Measurements from ENCODE around the gene PCDHGC5. TPM values are rescaled to one million over a fixed set of nuclear protein-coding genes. Genes with fewer than 3 reads are reported as not detected.

PCDHGC5 gene
- total RNA-seq, 1 experiment from 2014 or later = 0.40 TPM

GRCh38 chr5:141489841-141490240 lies 960 bp downstream of the PCDHGC5 start:
- no TSS peak for BruUV-seq (replicated peaks)

GRCh38 chr5:141490271-141490670 lies 1.4 kb downstream of the PCDHGC5 start:
- ChIA-PET CTCF (no interaction called here), POLR2A (ENCODE audit: unreplicated experiment) (no interaction called here)
- ATAC-seq (no peak), DNase-seq (no peak)
- H2AFZ ChIP-seq (ENCODE audit: low read length) = no peak overlapping the region
- no peaks in the 10 kb centered on the region for H4K20me1 ChIP-seq (ENCODE audit: low read length)
- no TSS peak for BruUV-seq (replicated peaks)
- no peak overlapping the region for H3K4me3 ChIP-seq (ENCODE audit: low read length)
- peaks cover 15% of the 10 kb centered on the region; the same call in 1 of the 2 replicates for H3K4me1 ChIP-seq (ENCODE audit: insufficient read depth, low read length)
- H3K27ac ChIP-seq (ENCODE audit: low read length) = no peak overlapping the region
- no peaks in the 10 kb centered on the region for H3K9me2 ChIP-seq (replicated peaks; ENCODE audit: low read length)
- TF ChIP-seq EZH2phosphoT487 (IDR thresholded peaks at IDR 0.05; ENCODE audit: borderline replicate concordance, low read length) (no peak), CTCF (conservative IDR thresholded peaks at IDR 0.05; ENCODE audit: low read depth, low read length) (no peak), EZH2 (IDR thresholded peaks at IDR 0.05; ENCODE audit: low read length, unreplicated experiment) (no peak)
- H3K79me2 ChIP-seq (ENCODE audit: low read length) = no peaks in the 10 kb centered on the region
- intact Hi-C loops (cut with micrococcal nuclease) = no loop called here
- no peak overlapping the region for H3K9ac ChIP-seq (ENCODE audit: low read length)
- no peaks in the 10 kb centered on the region for H3K9me3 ChIP-seq (ENCODE audit: low read length)
- H3K27me3 ChIP-seq (ENCODE audit: low read length) = no peaks in the 10 kb centered on the region
- no peak overlapping the region for H3K4me2 ChIP-seq (ENCODE audit: low read length)
- no peaks in the 10 kb centered on the region for H3K36me3 ChIP-seq (ENCODE audit: low read depth, low read length)
- no peaks in the 10 kb centered on the region for H3F3A ChIP-seq (ENCODE audit: low read length, unreplicated experiment)

More at GRCh38 chr5:141489841-141490240, 960 bp downstream of the PCDHGC5 start:
- Histone ChIP-seq H3K27me3 (ENCODE audit: low read length) (no peaks in the 10 kb centered on the region), H4K20me1 (ENCODE audit: low read length) (no peaks in the 10 kb centered on the region), H3F3A (ENCODE audit: low read length, unreplicated experiment) (no peaks in the 10 kb centered on the region), H3K4me1 (ENCODE audit: insufficient read depth, low read length) (peaks cover 15% of the 10 kb centered on the region; the same call in 1 of the 2 replicates), H3K79me2 (ENCODE audit: low read length) (no peaks in the 10 kb centered on the region), H3K36me3 (ENCODE audit: low read depth, low read length) (no peaks in the 10 kb centered on the region), H3K4me2 (ENCODE audit: low read length) (peak overlapping the region; percentile 78; the same call in 1 of the 2 replicates), H3K9me2 (replicated peaks; ENCODE audit: low read length) (no peaks in the 10 kb centered on the region), H3K9me3 (ENCODE audit: low read length) (no peaks in the 10 kb centered on the region), H3K27ac (ENCODE audit: low read length) (no peak overlapping the region), H2AFZ (ENCODE audit: low read length) (no peak overlapping the region), H3K9ac (ENCODE audit: low read length) (no peak overlapping the region), H3K4me3 (ENCODE audit: low read length) (no peak overlapping the region)
- CTCF ChIA-PET = no interaction called here
- POLR2A ChIA-PET (ENCODE audit: unreplicated experiment) = no interaction called here
- TF ChIP-seq EZH2phosphoT487 (IDR thresholded peaks at IDR 0.05; ENCODE audit: borderline replicate concordance, low read length) = no peak
- TF ChIP-seq CTCF (conservative IDR thresholded peaks at IDR 0.05; ENCODE audit: low read depth, low read length) = no peak
- no peak for TF ChIP-seq EZH2 (IDR thresholded peaks at IDR 0.05; ENCODE audit: low read length, unreplicated experiment)
- DNase-seq (no peak), ATAC-seq (no peak)
- intact Hi-C loops (cut with micrococcal nuclease) = loop anchor here (2.0 kb wide), 1 partner anchor 31 kb away; no protein-coding TSS in a partner anchor

- ChIA-PET CTCF (no interaction called here), POLR2A (ENCODE audit: unreplicated experiment) (no interaction called here)
- intact Hi-C loops (cut with micrococcal nuclease) = no loop called here
- no peaks in the 10 kb centered on the region for H4K20me1 ChIP-seq (ENCODE audit: low read length)
- ATAC-seq (no peak), DNase-seq (no peak)
- no peaks in the 10 kb centered on the region for H3K9me2 ChIP-seq (replicated peaks; ENCODE audit: low read length)
- BruUV-seq (replicated peaks) = no TSS peak
- H3K4me1 ChIP-seq (ENCODE audit: insufficient read depth, low read length) = peaks cover 15% of the 10 kb centered on the region; the same call in 1 of the 2 replicates
- no peaks in the 10 kb centered on the region for H3K36me3 ChIP-seq (ENCODE audit: low read depth, low read length)
- no peak overlapping the region for H3K4me2 ChIP-seq (ENCODE audit: low read length)
- no peaks in the 10 kb centered on the region for H3K9me3 ChIP-seq (ENCODE audit: low read length)
- TF ChIP-seq CTCF (conservative IDR thresholded peaks at IDR 0.05; ENCODE audit: low read depth, low read length) (no peak), EZH2phosphoT487 (IDR thresholded peaks at IDR 0.05; ENCODE audit: borderline replicate concordance, low read length) (no peak), EZH2 (IDR thresholded peaks at IDR 0.05; ENCODE audit: low read length, unreplicated experiment) (no peak)
- no peak overlapping the region for H3K9ac ChIP-seq (ENCODE audit: low read length)
- no peak overlapping the region for H3K27ac ChIP-seq (ENCODE audit: low read length)
- H3K79me2 ChIP-seq (ENCODE audit: low read length) = no peaks in the 10 kb centered on the region
- H2AFZ ChIP-seq (ENCODE audit: low read length) = no peak overlapping the region
- no peaks in the 10 kb centered on the region for H3F3A ChIP-seq (ENCODE audit: low read length, unreplicated experiment)
- no peak overlapping the region for H3K4me3 ChIP-seq (ENCODE audit: low read length)
- no peaks in the 10 kb centered on the region for H3K27me3 ChIP-seq (ENCODE audit: low read length)
Measured at GRCh38 chr5:141490771-141491170, 1.9 kb downstream of the PCDHGC5 start.
